GM12878 (cell line): ENCODE measurements around the gene AMBRA1.

Source experiments
- NFIC ChIP-seq: IDR thresholded peaks from 2 replicates; pipeline ENCODE4 v1.6.1; 2012; ENCODE audit warnings: low read depth, mild to moderate bottlenecking, inconsistent platforms, low read length, moderate library complexity
- NFYA ChIP-seq: IDR thresholded peaks from 2 replicates; pipeline ENCODE4 v1.6.1; 2011; ENCODE audit warnings: low read depth, mild to moderate bottlenecking, low read length, improper control_type of control experiment, borderline replicate concordance
- NFYB ChIP-seq: IDR thresholded peaks from 2 replicates; pipeline ENCODE4 v1.6.1; 2011; ENCODE audit warnings: low read depth, mild to moderate bottlenecking, low read length, improper control_type of control experiment, moderate library complexity; ENCODE audit not compliant: insufficient read depth
- NRF1 ChIP-seq: conservative IDR thresholded peaks from 2 replicates; pipeline ENCODE4 v1.6.1; 2011; ENCODE audit warnings: mild to moderate bottlenecking, low read depth, low read length, improper control_type of control experiment
- PBX3 ChIP-seq: IDR thresholded peaks from 2 replicates; pipeline ENCODE4 v1.6.1; 2011; ENCODE audit warnings: mild to moderate bottlenecking, low read depth, low read length, moderate library complexity; ENCODE audit not compliant: insufficient replicate concordance
- POLR2A ChIP-seq: IDR thresholded peaks from 2 replicates; pipeline ENCODE4 v1.6.1; 2011; ENCODE audit warnings: low read depth, mild to moderate bottlenecking, low read length
- WRNIP1 ChIP-seq: IDR thresholded peaks from 2 replicates; pipeline ENCODE4 v1.6.1; 2011; ENCODE audit warnings: low read depth, low read length, improper control_type of control experiment, borderline replicate concordance
- ZNF384 ChIP-seq: IDR thresholded peaks from 2 replicates; pipeline ENCODE4 v1.6.1; 2012; ENCODE audit warnings: low read depth, mild to moderate bottlenecking, low read length, improper control_type of control experiment, borderline replicate concordance

GRCh38 chr11:46383404-46383758, 210.4 kb downstream of the AMBRA1 start:
- TF ChIP-seq ZNF384 (no peak), NFYA (no peak), NFYB (no peak), POLR2A (no peak), PBX3 (no peak), NFIC (no peak), NRF1 (no peak), WRNIP1 (no peak)
